Activated CD8-positive, alpha-beta memory T cell treated with anti-CD3 and anti-CD28 coated beads for 36 hours (primary cell): ENCODE measurements around the gene ATP2B1. TPM values are rescaled to one million over a fixed set of nuclear protein-coding genes. Genes with fewer than 3 reads are reported as not detected.
"Not testable (repeated sequence)": the region's sequence is repeated elsewhere in the genome, so short reads cannot be mapped to it uniquely, and the experiment has no call there.

Experiments used
- CTCF ChIA-PET: fragments of 350-600 bp; sonication (Branson Sonifier 250); formaldehyde crosslinking; loops from one replicate; lab custom pipeline; 2021; ENCODE audit warnings: antibody characterized with exemption; lab: Charles Lee
- POLR2A ChIA-PET: fragments of 350-600 bp; sonication (Branson Sonifier 250); formaldehyde crosslinking; loops from one replicate; lab custom pipeline; 2021; ENCODE audit warnings: antibody characterized with exemption; lab: Charles Lee
- total RNA-seq, 2 experiments: library from RNA; stranded (reverse); gene quantifications; one replicate each; pipeline ENCODE4 v1.2.3, GENCODE V29; 2021

ATP2B1 gene
- total RNA-seq, 2 experiments from 2014 or later, result 30.6 to 32.2 TPM

GRCh38 chr12:89697728-89698127 is 10.9 kb downstream of the ATP2B1 start:
- POLR2A ChIA-PET, CTCF ChIA-PET: not testable (repeated sequence)

DNA sequence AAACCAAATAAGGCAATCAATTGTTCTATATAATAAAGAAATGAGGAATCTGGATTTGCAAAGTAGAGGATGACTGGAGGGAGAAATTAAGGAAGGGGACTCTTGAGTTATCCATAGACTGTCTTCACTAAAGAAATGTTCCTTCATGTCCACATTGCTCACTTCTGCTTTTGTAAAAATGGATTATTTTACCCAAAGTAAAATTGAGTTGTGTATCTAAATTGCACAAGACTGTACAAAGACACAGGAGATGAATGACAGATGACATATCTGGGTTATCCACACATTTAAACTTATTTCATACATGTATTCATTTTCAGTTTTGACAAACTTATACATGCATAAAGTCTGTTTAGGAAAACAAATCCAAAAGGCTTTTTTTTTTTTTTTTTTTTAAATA is 11.3 kb downstream of the ATP2B1 start:
- CTCF ChIA-PET, result no interaction called here
- POLR2A ChIA-PET, result no interaction called here

- CTCF ChIA-PET, result no interaction called here
These were observed 12.8 kb downstream of the ATP2B1 start for GRCh38 chr12:89695830-89696229.

GRCh38 chr12:89695100-89695499 is 13.5 kb downstream of the ATP2B1 start:
- CTCF ChIA-PET, result interaction anchor here (0.6 kb wide), 2 partner anchors 10 to 412 kb away, joined by 3 read pairs; no protein-coding TSS in a partner anchor
- POLR2A ChIA-PET, result no interaction called here

More at GRCh38 chr12:89695830-89696229, 12.8 kb downstream of the ATP2B1 start:
- POLR2A ChIA-PET, result no interaction called here

GRCh38 chr12:89694542-89694941 is 14.1 kb downstream of the ATP2B1 start:
- ChIA-PET POLR2A (no interaction called here), CTCF (no interaction called here)

DNA sequence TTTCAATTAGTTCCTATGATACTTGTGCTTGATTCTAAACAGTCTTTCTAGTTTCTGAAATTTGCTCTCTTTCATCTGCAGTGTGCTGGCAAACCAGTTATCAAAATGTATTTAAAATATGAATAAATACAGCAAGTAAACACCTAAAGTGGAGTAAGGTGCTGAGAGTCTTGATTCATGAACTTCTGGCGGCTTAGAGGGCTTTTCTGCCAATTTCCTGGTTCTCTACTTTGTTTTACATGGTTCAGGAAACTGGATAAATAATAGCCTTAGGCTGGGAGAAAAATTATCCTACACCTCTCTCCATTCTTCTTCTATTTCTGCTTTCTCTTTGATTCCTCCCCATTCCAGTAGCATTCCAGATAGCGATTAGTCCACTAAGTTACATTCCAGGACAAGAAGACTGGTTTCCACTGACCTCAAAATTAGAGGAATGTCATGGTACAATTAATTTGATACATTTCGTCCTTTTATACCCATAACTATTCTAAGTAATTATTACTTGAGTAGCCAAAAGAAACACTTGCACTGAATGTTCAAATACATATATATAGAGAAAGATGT is 14.9 kb downstream of the ATP2B1 start:
- POLR2A ChIA-PET, result no interaction called here
- CTCF ChIA-PET, result no interaction called here

- ChIA-PET CTCF (no interaction called here), POLR2A (no interaction called here)
These were observed 16.2 kb downstream of the ATP2B1 start for GRCh38 chr12:89692439-89692838.

DNA sequence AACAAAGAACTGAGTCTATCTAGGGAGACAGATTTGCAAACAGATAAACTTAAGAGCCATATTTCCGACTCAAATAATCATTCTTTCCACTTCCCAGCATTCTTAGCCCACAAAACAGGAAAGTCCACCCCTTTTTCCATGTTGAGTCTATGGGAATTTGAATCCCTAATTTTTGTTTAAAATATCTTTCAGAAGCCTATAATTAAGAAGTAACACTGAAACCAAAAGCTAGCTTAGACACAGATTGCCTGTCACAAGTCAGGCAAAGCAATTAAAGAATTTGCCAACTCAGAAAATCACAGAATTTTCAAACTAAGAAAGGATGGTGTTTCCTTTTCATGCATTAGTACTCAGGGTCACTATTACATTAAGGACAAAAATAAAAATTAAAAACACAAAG is 17.0 kb downstream of the ATP2B1 start:
- CTCF ChIA-PET, result no interaction called here
- POLR2A ChIA-PET, result no interaction called here

GRCh38 chr12:89690925-89691324 is 17.7 kb downstream of the ATP2B1 start:
- POLR2A ChIA-PET, result no interaction called here
- CTCF ChIA-PET, result no interaction called here

DNA sequence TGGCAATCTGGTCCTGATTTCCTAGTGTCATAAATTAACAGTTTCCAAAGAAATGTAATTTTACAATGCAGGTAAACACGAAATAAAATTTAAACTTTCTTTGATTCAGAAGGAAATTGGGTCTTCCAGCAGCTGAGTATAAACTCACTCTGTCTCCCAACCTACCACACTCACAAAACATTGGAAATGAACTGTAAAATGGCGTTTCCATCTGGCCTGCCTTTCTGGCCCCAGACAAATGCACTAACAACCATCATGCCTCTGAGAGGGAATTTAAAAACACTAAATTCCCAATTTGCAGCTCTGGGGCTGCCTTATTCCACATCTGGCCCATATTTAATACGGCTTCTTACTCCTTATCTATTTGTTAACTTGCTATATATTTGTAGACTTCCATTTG is 19.3 kb downstream of the ATP2B1 start:
- ChIA-PET POLR2A (no interaction called here), CTCF (no interaction called here)

DNA sequence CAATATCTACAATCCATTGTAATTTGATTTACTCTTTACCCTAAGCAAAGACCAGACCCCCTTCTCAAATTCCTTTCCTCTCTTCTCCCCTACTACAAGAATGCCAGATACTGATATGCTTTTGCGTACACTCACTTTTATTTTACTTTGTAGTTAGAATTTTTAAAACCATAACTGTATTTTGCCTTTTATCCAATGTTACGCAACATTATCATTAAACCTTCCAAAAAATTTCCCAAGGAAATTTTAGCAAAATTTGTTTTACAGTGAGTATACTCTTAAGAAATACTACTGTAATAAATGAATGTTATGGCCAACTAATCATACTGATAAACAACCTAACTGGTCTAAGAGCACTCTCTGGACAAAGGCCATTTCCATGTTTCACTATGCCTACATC is 22.3 kb downstream of the ATP2B1 start:
- ChIA-PET CTCF (no interaction called here), POLR2A (no interaction called here)

DNA sequence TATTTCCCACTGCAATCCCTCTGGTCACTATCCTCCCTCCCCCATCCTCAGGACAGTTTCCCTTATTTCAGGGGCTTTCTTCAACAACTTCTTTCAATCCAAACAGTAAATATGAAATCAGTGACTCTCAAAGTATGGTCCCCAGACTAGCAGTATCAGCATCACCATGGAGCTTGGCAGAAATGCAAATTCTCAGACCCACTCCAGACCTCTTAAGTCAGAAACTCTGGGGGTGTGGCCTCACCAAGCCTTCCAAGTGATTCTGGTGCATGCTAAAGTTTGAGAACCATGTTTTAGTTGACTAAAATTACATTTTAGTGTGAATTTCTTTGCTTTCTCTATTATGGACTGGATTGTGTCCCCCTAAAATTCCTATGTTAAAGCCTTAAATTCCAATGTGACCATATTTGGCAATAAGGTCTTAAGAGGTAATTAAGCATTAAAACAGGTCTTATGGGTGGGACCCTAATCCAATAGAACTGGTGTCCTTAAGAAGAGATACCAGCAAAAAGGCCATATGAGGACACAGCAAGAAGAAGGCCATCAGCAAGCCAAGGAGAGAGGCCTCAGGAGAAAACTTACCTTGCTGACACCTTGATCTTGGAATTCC is 23.2 kb downstream of the ATP2B1 start:
- CTCF ChIA-PET, result no interaction called here
- POLR2A ChIA-PET, result no interaction called here

GRCh38 chr12:89684136-89684535 is 24.5 kb downstream of the ATP2B1 start:
- CTCF ChIA-PET, result no interaction called here
- POLR2A ChIA-PET, result no interaction called here

DNA sequence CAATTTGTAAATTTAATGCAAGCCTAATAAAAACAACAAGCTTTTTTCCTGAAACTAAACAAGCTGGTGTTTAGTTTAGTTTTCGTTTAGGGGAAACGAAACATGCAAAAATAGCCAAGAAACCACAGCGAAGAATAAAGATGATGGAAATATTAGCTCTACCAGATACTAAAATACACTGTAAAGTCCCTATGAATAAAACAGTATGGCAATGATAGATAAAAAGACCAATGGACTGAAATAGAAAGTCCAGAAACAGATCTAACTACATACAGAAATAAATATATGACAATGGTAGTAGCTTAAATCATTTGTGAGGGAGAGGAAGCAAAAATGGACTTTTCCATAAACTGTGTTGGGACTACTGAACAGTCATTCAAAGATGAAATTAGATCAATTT is 26.4 kb downstream of the ATP2B1 start:
- ChIA-PET CTCF (no interaction called here), POLR2A (no interaction called here)

- ChIA-PET CTCF (interaction anchor here (0.7 kb wide), 1 partner anchor 52 kb away, joined by 3 read pairs; no protein-coding TSS in a partner anchor), POLR2A (no interaction called here)
These were observed 28.2 kb downstream of the ATP2B1 start for GRCh38 chr12:89680409-89680808.

DNA sequence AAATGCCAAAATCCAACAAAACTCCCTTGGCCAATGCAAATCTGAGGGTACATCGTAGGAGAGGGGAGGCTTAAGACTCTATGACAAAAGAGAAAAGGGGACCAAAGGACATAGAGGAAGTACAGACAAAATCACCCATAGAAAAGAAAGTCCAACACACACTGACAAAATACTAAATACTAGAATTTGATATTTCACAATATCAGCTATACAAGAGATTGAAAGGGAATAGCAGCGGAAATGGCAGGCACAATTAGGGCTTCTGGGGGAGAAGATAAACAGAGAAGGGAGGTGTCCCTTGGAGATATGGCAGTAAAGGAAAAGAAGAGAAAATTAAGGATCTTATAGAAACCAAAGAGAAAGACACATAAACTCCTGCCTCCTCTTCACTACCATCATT is 29.0 kb downstream of the ATP2B1 start:
- ChIA-PET POLR2A (no interaction called here), CTCF (no interaction called here)

- CTCF ChIA-PET, result interaction anchor here (0.6 to 0.9 kb wide), 2 partner anchors 12 to 874 kb away, joined by 3 to 4 read pairs; no protein-coding TSS in a partner anchor
These were observed 30.4 kb downstream of the ATP2B1 start for GRCh38 chr12:89678225-89678624.

GRCh38 chr12:89676930-89677329 is 31.7 kb downstream of the ATP2B1 start:
- ChIA-PET POLR2A (no interaction called here), CTCF (no interaction called here)

More at GRCh38 chr12:89678225-89678624, 30.4 kb downstream of the ATP2B1 start:
- POLR2A ChIA-PET, result no interaction called here

DNA sequence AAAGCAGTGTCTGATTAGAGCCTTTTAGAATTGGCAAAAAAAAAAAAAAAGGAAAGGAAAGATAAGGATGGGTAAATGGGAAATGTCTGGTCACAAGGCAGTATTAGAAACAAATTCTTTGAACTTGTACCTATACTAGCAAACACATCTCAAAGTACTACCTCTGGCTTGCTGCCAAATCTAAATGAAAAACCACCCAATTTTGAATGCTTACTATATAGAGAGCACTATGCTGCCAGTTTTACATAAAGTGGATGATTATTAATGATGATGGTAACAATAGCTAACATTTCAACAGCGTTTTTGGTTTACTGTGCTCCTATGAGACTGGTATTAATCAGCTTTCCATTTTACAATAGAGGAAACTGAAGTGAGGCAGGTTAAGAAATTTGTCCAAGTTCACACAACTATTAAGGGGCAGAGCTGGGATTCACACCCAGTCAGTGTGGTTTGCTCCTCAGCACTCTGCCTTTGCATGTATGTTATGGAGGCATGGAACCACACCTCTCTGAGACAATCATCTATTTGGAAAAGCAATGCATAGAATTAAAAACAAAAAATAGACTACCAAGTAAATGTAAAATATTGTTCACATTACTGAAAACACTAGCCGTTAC is 34.2 kb downstream of the ATP2B1 start:
- ChIA-PET CTCF (no interaction called here), POLR2A (interaction anchor here (0.6 kb wide), 1 partner anchor 53 kb away, joined by 3 read pairs; no protein-coding TSS in a partner anchor)

DNA sequence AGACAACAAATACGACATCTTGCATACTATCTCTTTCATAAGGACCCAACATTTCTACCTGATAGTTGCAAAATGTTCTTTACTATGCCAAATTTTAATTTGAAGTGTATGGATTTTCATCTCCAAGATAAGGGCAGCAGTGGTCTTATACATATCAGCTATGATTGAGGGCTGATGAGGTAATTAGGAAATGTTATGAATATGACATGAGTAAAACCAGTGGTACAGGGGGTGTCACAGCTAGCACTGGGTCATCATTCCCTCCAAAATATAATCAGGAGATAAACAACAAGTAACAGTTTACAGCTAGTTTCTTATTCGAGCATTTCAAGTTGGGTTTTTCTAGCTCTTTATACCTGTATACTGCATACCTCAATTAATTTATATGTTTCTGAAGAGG is 35.0 kb downstream of the ATP2B1 start:
- CTCF ChIA-PET, result no interaction called here
- POLR2A ChIA-PET, result no interaction called here

DNA sequence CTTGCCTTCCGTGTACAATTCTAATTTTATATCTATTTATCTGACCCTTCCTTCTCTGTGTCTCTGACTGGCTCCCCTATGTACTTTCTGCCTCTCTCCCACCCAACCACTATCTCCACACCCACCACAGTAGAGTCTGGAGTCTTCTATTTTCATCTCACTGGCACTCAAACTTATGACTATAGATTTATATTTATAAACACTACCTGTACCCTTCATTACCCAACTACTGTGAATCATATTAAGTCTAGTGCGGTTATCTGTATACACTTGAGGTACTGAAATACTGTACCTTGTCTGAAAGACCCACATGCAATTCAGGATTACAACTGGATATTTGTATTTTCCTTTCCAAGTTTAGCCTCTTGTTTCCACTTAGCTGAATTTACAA is 36.1 kb downstream of the ATP2B1 start:
- CTCF ChIA-PET, result no interaction called here

More for the DNA sequence above, 36.1 kb downstream of the ATP2B1 start:
- POLR2A ChIA-PET, result no interaction called here
